Activated naive CD4-positive, alpha-beta T cell treated with anti-CD3 and anti-CD28 coated beads for 36 hours (primary cell): ENCODE results near the gene RAET1E. TPM values are rescaled to one million over a fixed set of nuclear protein-coding genes. Genes with fewer than 3 reads are reported as not detected.
"Not testable (repeated sequence)": the region's sequence is repeated elsewhere in the genome, so short reads cannot be mapped to it uniquely, and the experiment has no call there.

ENCODE experiments used
- CTCF ChIA-PET: fragments of 350-600 bp; sonication (Branson Sonifier 250); formaldehyde crosslinking; loops from one replicate; lab custom pipeline; 2021; ENCODE audit warnings: antibody characterized with exemption; lab: Charles Lee
- DNase-seq: peaks from one replicate; pipeline ENCODE4 v3.0.0-alpha.2; 2020
- H3K27ac Mint-ChIP-seq: one replicate; pipeline ENCODE4 v1.8.0; 2021; ENCODE audit warnings: mild to moderate bottlenecking, mixed read lengths
- H3K27me3 Mint-ChIP-seq: one replicate; pipeline ENCODE4 v1.8.0; 2021; ENCODE audit warnings: low read depth, mixed read lengths
- H3K36me3 Mint-ChIP-seq: one replicate; pipeline ENCODE4 v1.8.0; 2021; ENCODE audit warnings: low read depth, mixed read lengths
- H3K4me1 Mint-ChIP-seq: one replicate; pipeline ENCODE4 v1.8.0; 2021; ENCODE audit warnings: low read depth, mixed read lengths
- H3K4me3 Mint-ChIP-seq: one replicate; pipeline ENCODE4 v1.8.0; 2021; ENCODE audit warnings: mild to moderate bottlenecking, moderate library complexity, mixed read lengths
- H3K9me3 Mint-ChIP-seq: one replicate; pipeline ENCODE4 v1.8.0; 2021; ENCODE audit warnings: mixed read lengths
- intact Hi-C: fragments of 100-400 bp; cut with micrococcal nuclease; formaldehyde crosslinking; loops from one replicate; pipeline ENCODE4 v1.15.1; 2023
- total RNA-seq, 2 experiments: library from RNA; stranded (reverse); gene quantifications; one replicate each; pipeline ENCODE4 v1.2.3, GENCODE V29; 2021

RAET1E gene
- total RNA-seq, 2 experiments from 2014 or later: not detected

DNA sequence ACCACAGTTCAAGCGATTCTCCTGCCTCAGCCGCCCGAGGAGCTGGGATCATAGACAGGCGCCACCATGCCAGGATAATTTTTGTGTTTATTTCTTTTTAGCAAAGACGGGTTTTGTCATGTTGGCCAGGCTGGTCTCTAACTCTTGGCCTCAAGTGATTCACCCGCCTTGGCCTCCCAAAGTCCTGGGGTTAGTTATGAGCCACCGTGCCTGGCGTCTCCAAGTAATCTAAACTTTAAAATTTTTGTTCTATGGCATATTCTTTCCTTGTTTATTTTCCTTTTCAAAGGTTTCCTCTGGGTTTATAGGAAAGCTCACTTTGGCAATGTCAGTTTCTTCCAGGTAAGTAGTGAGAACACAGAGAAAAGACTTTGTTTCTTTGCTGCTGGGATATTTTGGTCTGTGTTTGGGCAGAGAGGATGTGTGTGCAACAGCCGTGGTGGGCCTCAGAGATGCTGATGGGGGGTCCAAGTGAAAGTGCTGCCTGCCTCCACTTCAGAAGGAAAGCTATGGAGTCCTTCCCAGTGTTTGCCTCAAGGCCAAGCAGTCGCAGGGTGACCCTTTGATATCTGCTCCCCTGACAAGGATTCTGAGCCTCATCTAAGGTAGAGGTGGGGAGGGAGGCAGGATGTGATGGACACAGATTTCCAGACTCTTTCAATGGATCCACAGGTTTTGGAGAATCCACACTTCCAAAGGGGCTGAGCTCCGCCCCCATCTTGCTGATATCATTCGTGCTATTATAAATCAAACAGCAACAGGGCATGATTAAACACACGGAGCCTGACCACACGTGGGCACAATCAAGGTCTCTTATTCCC is 36.1 kb downstream of the RAET1E start:
- Mint-ChIP-seq H3K4me1 (peaks cover 6% of the 10 kb centered on the region), H3K27me3 (peaks cover 12% of the 10 kb centered on the region), H3K9me3 (no peaks in the 10 kb centered on the region), H3K27ac (no peak overlapping the region), H3K4me3 (peak overlapping the region; percentile 31), H3K36me3 (no peaks in the 10 kb centered on the region)
- CTCF ChIA-PET: interaction anchor here (0.6 to 1.4 kb wide), 3 partner anchors 23 to 63 kb away, joined by 3 to 5 read pairs (median 3); no protein-coding TSS in a partner anchor
- no peak for DNase-seq
- intact Hi-C loops: loop anchor here (5.0 kb wide), 2 partner anchors 145 to 375 kb away; partner anchors contain the start of gene ZC3H12D

GRCh38 chr6:149860834-149861602 is 36.9 kb downstream of the RAET1E start:
- DNase-seq: no peak
- peaks cover 6% of the 10 kb centered on the region for H3K4me1 Mint-ChIP-seq
- H3K9me3 Mint-ChIP-seq: no peaks in the 10 kb centered on the region
- H3K27me3 Mint-ChIP-seq: peaks cover 12% of the 10 kb centered on the region
- no peaks in the 10 kb centered on the region for H3K36me3 Mint-ChIP-seq
- no peak overlapping the region for H3K27ac Mint-ChIP-seq
- intact Hi-C loops: loop anchor here (5.0 kb wide), 2 partner anchors 146 to 374 kb away; partner anchors contain the start of gene ZC3H12D
- H3K4me3 Mint-ChIP-seq: no peak overlapping the region
- CTCF ChIA-PET: interaction anchor here (1.2 to 1.4 kb wide), 2 partner anchors 22 to 64 kb away, joined by 3 to 5 read pairs; no protein-coding TSS in a partner anchor

GRCh38 chr6:149860513-149860833 is 37.4 kb downstream of the RAET1E start:
- peaks cover 12% of the 10 kb centered on the region for H3K27me3 Mint-ChIP-seq
- H3K36me3 Mint-ChIP-seq: no peaks in the 10 kb centered on the region
- H3K4me1 Mint-ChIP-seq: peaks cover 6% of the 10 kb centered on the region
- no peak overlapping the region for H3K4me3 Mint-ChIP-seq
- CTCF ChIA-PET: no interaction called here
- no peak for DNase-seq
- no peaks in the 10 kb centered on the region for H3K9me3 Mint-ChIP-seq
- intact Hi-C loops: loop anchor here (5.0 kb wide), 2 partner anchors 147 to 373 kb away; partner anchors contain the start of gene ZC3H12D
- H3K27ac Mint-ChIP-seq: no peak overlapping the region

- CTCF ChIA-PET: no interaction called here
- no peak overlapping the region for H3K4me3 Mint-ChIP-seq
Measured at GRCh38 chr6:149859938-149860337, 38.0 kb downstream of the RAET1E start.

GRCh38 chr6:149859368-149859767 is 38.5 kb downstream of the RAET1E start:
- no peak overlapping the region for H3K4me3 Mint-ChIP-seq
- peaks cover 12% of the 10 kb centered on the region for H3K27me3 Mint-ChIP-seq
- H3K36me3 Mint-ChIP-seq: no peaks in the 10 kb centered on the region
- no peaks in the 10 kb centered on the region for H3K9me3 Mint-ChIP-seq
- no peak overlapping the region for H3K27ac Mint-ChIP-seq
- H3K4me1 Mint-ChIP-seq: peaks cover 3% of the 10 kb centered on the region
- intact Hi-C loops: no loop called here
- DNase-seq: no peak
- CTCF ChIA-PET: no interaction called here

More at GRCh38 chr6:149859938-149860337, 38.0 kb downstream of the RAET1E start:
- DNase-seq: no peak
- no peaks in the 10 kb centered on the region for H3K36me3 Mint-ChIP-seq
- peaks cover 12% of the 10 kb centered on the region for H3K27me3 Mint-ChIP-seq
- intact Hi-C loops: loop anchor here (5.0 kb wide), 2 partner anchors 147 to 373 kb away; partner anchors contain the start of gene ZC3H12D
- no peak overlapping the region for H3K27ac Mint-ChIP-seq
- no peaks in the 10 kb centered on the region for H3K9me3 Mint-ChIP-seq
- H3K4me1 Mint-ChIP-seq: peaks cover 6% of the 10 kb centered on the region

DNA sequence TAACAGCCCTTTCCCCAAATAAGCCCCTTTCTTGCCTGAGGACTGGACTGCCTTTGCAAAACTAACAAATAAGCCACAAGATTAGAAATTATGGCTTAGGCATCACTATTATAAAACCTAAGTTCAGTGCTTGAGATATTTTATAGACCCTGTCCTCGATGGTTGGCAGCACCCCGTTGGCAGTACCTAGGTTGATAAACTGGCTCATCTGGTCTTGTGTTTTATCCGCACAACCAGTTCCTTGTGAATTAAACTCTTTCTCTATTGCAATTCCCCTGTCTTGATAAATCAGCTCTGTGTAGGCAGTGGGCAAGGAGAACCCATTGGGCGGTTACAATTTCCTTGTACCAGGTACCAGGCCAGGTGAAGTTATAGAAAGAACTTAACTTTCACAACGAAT is 40.4 kb downstream of the RAET1E start:
- H3K27me3 Mint-ChIP-seq: peaks cover 12% of the 10 kb centered on the region
- CTCF ChIA-PET: interaction anchor here (1.4 kb wide), 1 partner anchor 21 kb away, joined by 6 read pairs; no protein-coding TSS in a partner anchor

GRCh38 chr6:149856256-149856994 is 41.5 kb downstream of the RAET1E start:
- intact Hi-C loops: no loop called here
- H3K36me3 Mint-ChIP-seq: no peaks in the 10 kb centered on the region
- no peak overlapping the region for H3K4me3 Mint-ChIP-seq
- peaks cover 11% of the 10 kb centered on the region for H3K4me1 Mint-ChIP-seq
- no peak for DNase-seq
- no peaks in the 10 kb centered on the region for H3K9me3 Mint-ChIP-seq
- H3K27me3 Mint-ChIP-seq: peaks cover 6% of the 10 kb centered on the region
- H3K27ac Mint-ChIP-seq: no peak overlapping the region
- CTCF ChIA-PET: interaction anchor here (0.7 to 2.3 kb wide), 4 partner anchors 16 to 25 kb away, joined by 3 to 8 read pairs (median 4); no protein-coding TSS in a partner anchor

More for the DNA sequence above, 40.4 kb downstream of the RAET1E start:
- Mint-ChIP-seq H3K9me3 (no peaks in the 10 kb centered on the region), H3K36me3 (no peaks in the 10 kb centered on the region), H3K4me1 (peaks cover 1% of the 10 kb centered on the region), H3K27ac (no peak overlapping the region), H3K4me3 (no peak overlapping the region)
- no peak for DNase-seq
- intact Hi-C loops: no loop called here

GRCh38 chr6:149855741-149856140 is 42.2 kb downstream of the RAET1E start:
- DNase-seq: no peak
- Mint-ChIP-seq H3K9me3 (no peaks in the 10 kb centered on the region), H3K4me1 (peaks cover 13% of the 10 kb centered on the region), H3K27ac (no peak overlapping the region), H3K27me3 (peaks cover 3% of the 10 kb centered on the region), H3K4me3 (no peak overlapping the region), H3K36me3 (no peaks in the 10 kb centered on the region)
- CTCF ChIA-PET: interaction anchor here (0.7 to 2.3 kb wide), 3 partner anchors 15 to 25 kb away, joined by 3 to 8 read pairs (median 3); no protein-coding TSS in a partner anchor
- intact Hi-C loops: no loop called here

GRCh38 chr6:149855040-149855654 is 42.8 kb downstream of the RAET1E start:
- DNase-seq: no peak

GRCh38 chr6:149854532-149854931 is 43.4 kb downstream of the RAET1E start:
- H3K4me3 Mint-ChIP-seq: no peak overlapping the region
- no peaks in the 10 kb centered on the region for H3K9me3 Mint-ChIP-seq
- H3K27me3 Mint-ChIP-seq: no peaks in the 10 kb centered on the region
- intact Hi-C loops: no loop called here
- H3K36me3 Mint-ChIP-seq: no peaks in the 10 kb centered on the region
- H3K27ac Mint-ChIP-seq: no peak overlapping the region
- CTCF ChIA-PET: no interaction called here
- peaks cover 13% of the 10 kb centered on the region for H3K4me1 Mint-ChIP-seq
- no peak for DNase-seq

More at GRCh38 chr6:149855040-149855654, 42.8 kb downstream of the RAET1E start:
- intact Hi-C loops: no loop called here
- Mint-ChIP-seq H3K9me3 (no peaks in the 10 kb centered on the region), H3K27me3 (no peaks in the 10 kb centered on the region), H3K36me3 (no peaks in the 10 kb centered on the region), H3K4me1 (peaks cover 13% of the 10 kb centered on the region), H3K4me3 (no peak overlapping the region), H3K27ac (no peak overlapping the region)
- CTCF ChIA-PET: interaction anchor here (2.3 kb wide), 1 partner anchor 15 kb away, joined by 8 read pairs; no protein-coding TSS in a partner anchor

DNA sequence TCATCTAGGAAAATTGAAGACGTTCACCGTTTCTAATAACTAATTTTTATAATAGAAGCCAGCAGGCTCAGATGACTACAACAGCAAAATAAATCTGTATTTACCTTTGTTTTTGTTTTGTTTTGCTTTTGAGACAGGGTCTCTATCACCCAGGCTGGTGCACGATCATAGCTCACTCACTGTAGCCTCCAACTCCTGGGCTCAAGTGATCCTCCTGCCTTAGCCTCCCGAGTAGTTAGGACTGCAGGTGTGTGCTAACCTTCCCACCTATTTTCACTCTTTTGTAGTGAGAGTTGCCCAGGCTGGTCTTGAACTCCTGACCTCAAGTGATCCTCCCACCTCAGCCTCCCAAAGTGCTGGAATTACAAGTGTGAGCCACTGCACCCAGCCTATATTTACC is 43.9 kb downstream of the RAET1E start:
- DNase-seq: not testable (repeated sequence)

More for the DNA sequence above, 43.9 kb downstream of the RAET1E start:
- H3K27me3 Mint-ChIP-seq, H3K4me3 Mint-ChIP-seq, H3K36me3 Mint-ChIP-seq, H3K27ac Mint-ChIP-seq, H3K9me3 Mint-ChIP-seq, CTCF ChIA-PET, intact Hi-C loops: not testable (repeated sequence)
- peaks cover 13% of the 10 kb centered on the region for H3K4me1 Mint-ChIP-seq
